K562 (cell line): Measurements from ENCODE around the gene PIK3R1. TPM values are rescaled to one million over a fixed set of nuclear protein-coding genes. Genes with fewer than 3 reads are reported as not detected.
A peak's percentile ranks its signal among the peaks of the same experiment; 100 is the strongest.

ENCODE experiments used
- ARHGAP35 ChIP-seq: fragments of 450-650 bp; IDR thresholded peaks from 2 replicates; pipeline ENCODE4 v1.6.1; 2018; ENCODE audit not compliant: partially characterized antibody
- CXXC5 ChIP-seq: fragments of 250-450 bp; sonication (Bioruptor Pico); IDR thresholded peaks from 2 replicates; pipeline ENCODE4 v1.8.0; 2022; ENCODE audit warnings: inconsistent platforms, mild to moderate bottlenecking, moderate library complexity
- HNRNPK ChIP-seq: fragments of 200-400 bp; formaldehyde crosslinking; IDR thresholded peaks from one replicate; pipeline ENCODE4 v1.6.1; 2018; ENCODE audit warnings: mild to moderate bottlenecking, low read depth, low read length; ENCODE audit not compliant: poor library complexity, severe bottlenecking
- KLF10 ChIP-seq: fragments of 250-450 bp; sonication (Bioruptor Pico); IDR thresholded peaks from 2 replicates; pipeline ENCODE4 v1.6.1; 2021; ENCODE audit warnings: matching md5 sums
- MLLT1 ChIP-seq, 2 experiments: fragments of 450-650 bp; IDR thresholded peaks; 2 replicates each; pipeline ENCODE4 v1.6.1; 2016
- NCOR1 ChIP-seq: fragments of 450-650 bp; IDR thresholded peaks from 2 replicates; pipeline ENCODE4 v1.6.1; 2016; ENCODE audit warnings: mild to moderate bottlenecking, moderate library complexity
- RAD51 ChIP-seq: fragments of 450-650 bp; IDR thresholded peaks from 2 replicates; pipeline ENCODE4 v1.7.1; 2016; ENCODE audit warnings: low read depth, mild to moderate bottlenecking, borderline replicate concordance
- TEAD4 ChIP-seq, 2 experiments: sonication (generic) in 1 of 2; formaldehyde crosslinking in 1 of 2; IDR thresholded peaks; 2 replicates each; pipeline versions ENCODE4 v1.6.1 to v1.8.0; 2012 to 2022; ENCODE audit warnings: borderline replicate concordance in 1 of 2, inconsistent platforms in 1 of 2, low read length in 1 of 2, mild to moderate bottlenecking in 1 of 2, missing genetic modification reagents in 1 of 2
- ZNF354B ChIP-seq: fragments of 250-450 bp; sonication (Bioruptor Pico); IDR thresholded peaks from 2 replicates; pipeline ENCODE4 v1.4.0; 2020
- ZNF395 ChIP-seq: fragments of 200-800 bp; sonication (Bioruptor generic); IDR thresholded peaks from 2 replicates; pipeline ENCODE4 v1.6.1; 2017; ENCODE audit warnings: missing genetic modification characterization, missing compliant biosample characterization
- polyA plus RNA-seq, 8 experiments: library from polyadenylated mRNA; depleted of rRNA in 4 of 8; stranded (reverse) in 5 of 8; unstranded in 3 of 8; fragments of >200 nt; fragmentation: Nextera tagmentation in 2 of 8; fragmentation: Illumina TruSeq in 1 of 8; extraction: Ambion mirVana in 2 of 8; extraction: Trizol in 1 of 8; gene quantifications; 2 replicates each; pipeline versions ENCODE4 v1.2.1 to v1.2.3, GENCODE V29; 2011 to 2014; ENCODE audit warnings: inconsistent platforms in 1 of 8, missing spikeins in 1 of 8
- total RNA-seq, 7 experiments: library from RNA; depleted of rRNA in 6 of 7; stranded (reverse); fragments of >200 nt in 6 of 7; fragmentation: Illumina TruSeq in 2 of 7; extraction: Trizol in 2 of 7; gene quantifications; 2 replicates each; pipeline versions ENCODE4 v1.2.1 to v1.2.3, GENCODE V29; 2011 to 2021; ENCODE audit warnings: low replicate concordance in 1 of 7

PIK3R1 gene
- total and polyA plus RNA-seq, 9 of the 15 experiments (the other 6 are each of a cell fraction or from before 2014, with no cell fraction given): 1.1 to 9.7 (median 4.8) TPM

GRCh38 chr5:68288707-68289134 lies 73.2 kb downstream of the PIK3R1 start (continued):
- TF ChIP-seq ZNF395 (CRISPR knock-in tag) (no peak), HNRNPK (no peak), TEAD4 (IDR thresholded peaks at IDR 0.05; ENCODE audit: low read length) (peak; percentile 29; the same call in 1 of the 2 replicates), TEAD4 (CRISPR knock-in tag; IDR thresholded peaks at IDR 0.05; ENCODE audit: borderline replicate concordance) (no peak), MLLT1 (IDR thresholded peaks at IDR 0.05) (peak in 1 of 2 experiments; percentile 61; a peak in 1 of 4 replicates), ZNF354B (CRISPR knock-in tag) (no peak), RAD51 (no peak), CXXC5 (CRISPR knock-in tag) (peak; percentile 64), KLF10 (no peak), NCOR1 (peak; percentile 43), ARHGAP35 (no peak)
